Measurements from ENCODE around the gene SMURF1. TPM values are rescaled to one million over a fixed set of nuclear protein-coding genes. Genes with fewer than 3 reads are reported as not detected.

The SMURF1 gene
- total and polyA plus RNA-seq, 2 of the 4 experiments (the other 2 are of a cell fraction), result 13.4 to 20.3 TPM

DNA sequence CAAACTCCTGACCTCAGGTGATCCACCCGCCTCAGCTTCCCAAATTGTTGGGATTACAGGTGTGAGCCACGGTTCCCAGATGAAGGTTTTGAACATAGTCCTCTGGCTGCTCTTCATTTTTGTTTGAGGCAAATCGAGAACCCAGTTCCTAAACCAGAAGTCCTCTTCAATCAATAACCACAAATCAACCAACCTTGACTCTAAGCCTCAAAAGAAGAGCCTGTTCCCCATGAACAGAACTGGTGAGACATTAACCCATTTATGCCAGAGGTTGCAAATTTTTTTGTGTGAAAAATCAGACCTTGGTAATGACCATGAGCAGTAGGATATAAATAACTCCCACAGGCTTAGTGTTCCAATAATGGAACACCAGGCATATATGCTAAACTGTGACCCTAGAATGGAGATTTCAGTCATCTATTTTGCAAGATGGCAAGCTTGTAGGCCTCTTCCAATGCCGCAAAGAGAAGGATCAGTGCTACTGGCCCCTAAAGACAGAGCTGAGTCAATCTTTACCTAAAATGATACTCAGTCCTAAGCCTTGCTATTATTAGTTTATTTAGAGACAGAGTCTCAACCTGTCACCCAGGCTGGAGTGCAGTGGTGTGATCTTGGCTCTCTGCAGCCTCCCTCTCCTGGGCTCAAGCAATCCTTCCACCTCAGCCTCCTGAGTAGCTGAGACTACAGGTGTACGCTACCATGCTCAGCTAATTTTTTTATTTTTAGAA is 48.1 kb upstream of the SMURF1 start:
- Histone ChIP-seq H2AFZ (replicated peaks; ENCODE audit: low read length, poor library complexity) (no peak overlapping the region), H3K36me3 (ENCODE audit: control insufficient read depth, insufficient read depth, low read length) (no peaks in the 10 kb centered on the region), H3K79me1 (ENCODE audit: low read depth in 1 of 2, low read length in 2 of 2) (no peaks in the 10 kb centered on the region), H3K27ac (ENCODE audit: insufficient read depth, low read length) (no peak overlapping the region), H4K8ac (ENCODE audit: low read depth in 2 of 2, low read length in 2 of 2) (no peak overlapping the region), H3K4me2 (ENCODE audit: low read depth, low read length) (no peak overlapping the region), H4K5ac (ENCODE audit: low read depth, low read length) (no peak overlapping the region), H2BK20ac (ENCODE audit: low read depth, low read length) (no peak overlapping the region), H3K23ac (ENCODE audit: low read depth, low read length) (no peak overlapping the region), H3K56ac (ENCODE audit: extremely low read depth, insufficient read depth, low read length) (no peak overlapping the region), H3K4ac (ENCODE audit: low read depth, low read length) (no peak overlapping the region), H3K9me1 (ENCODE audit: insufficient read depth, low read length) (peaks cover 11% of the 10 kb centered on the region), H2BK15ac (ENCODE audit: low read depth, low read length) (no peak overlapping the region), H2AK9ac (replicated peaks; ENCODE audit: low read depth, low read length, poor library complexity) (no peak overlapping the region), H4K91ac (ENCODE audit: insufficient read depth, low read depth, low read length) (no peak overlapping the region), H2BK5ac (ENCODE audit: low read depth, low read length, poor library complexity, severe bottlenecking) (no peak overlapping the region), H2BK120ac (ENCODE audit: low read depth, low read length) (no peak overlapping the region), H3K18ac (ENCODE audit: low read depth, low read length) (no peak overlapping the region), H3K4me1 (ENCODE audit: control insufficient read depth, insufficient read depth, low read length) (peaks cover 2% of the 10 kb centered on the region), H3K9ac (ENCODE audit: low read depth, low read length) (no peak overlapping the region), H4K20me1 (ENCODE audit: insufficient read depth, low read length) (no peaks in the 10 kb centered on the region), H3K27me3 (ENCODE audit: control insufficient read depth, insufficient read depth, low read length) (peaks cover 2% of the 10 kb centered on the region), H2AK5ac (ENCODE audit: low read depth, low read length) (no peak overlapping the region), H3K9me3 (ENCODE audit: control insufficient read depth, insufficient read depth, low read length) (no peaks in the 10 kb centered on the region), H3K4me3 (ENCODE audit: insufficient read depth, low read depth, low read length) (no peak overlapping the region), H3K14ac (replicated peaks; ENCODE audit: low read depth, low read length) (no peak overlapping the region)
- POLR2A ChIA-PET (ENCODE audit: unreplicated experiment), result no interaction called here
- no TSS peak for BruUV-seq (replicated peaks)
- CTCF ChIA-PET, result no interaction called here
- in situ Hi-C loops (cut with MboI; ENCODE audit: low sequenced_read_pairs) (no loop called here), dilution Hi-C loops (cut with HindIII; ENCODE audit: low sequenced_read_pairs, unreplicated experiment) (no loop called here), intact Hi-C loops (cut with micrococcal nuclease) (no loop called here)
- ATAC-seq (ENCODE audit: low read depth) (no peak), DNase-seq (no peak)
- 92% methylated on average over 2 of the region's 5 CpGs; no CpG with 5 or more reads in 1 of the 2 experiments for WGBS, 2 experiments (ENCODE audit: extremely low coverage in 2 of 2, insufficient read length in 1 of 2)
- TF ChIP-seq POLR2A (IDR thresholded peaks at IDR 0.05; ENCODE audit: low read depth, low read length), result no peak
- TF ChIP-seq RAD21 (IDR thresholded peaks at IDR 0.05; ENCODE audit: low read length), result no peak
- TF ChIP-seq, protein P1, sequence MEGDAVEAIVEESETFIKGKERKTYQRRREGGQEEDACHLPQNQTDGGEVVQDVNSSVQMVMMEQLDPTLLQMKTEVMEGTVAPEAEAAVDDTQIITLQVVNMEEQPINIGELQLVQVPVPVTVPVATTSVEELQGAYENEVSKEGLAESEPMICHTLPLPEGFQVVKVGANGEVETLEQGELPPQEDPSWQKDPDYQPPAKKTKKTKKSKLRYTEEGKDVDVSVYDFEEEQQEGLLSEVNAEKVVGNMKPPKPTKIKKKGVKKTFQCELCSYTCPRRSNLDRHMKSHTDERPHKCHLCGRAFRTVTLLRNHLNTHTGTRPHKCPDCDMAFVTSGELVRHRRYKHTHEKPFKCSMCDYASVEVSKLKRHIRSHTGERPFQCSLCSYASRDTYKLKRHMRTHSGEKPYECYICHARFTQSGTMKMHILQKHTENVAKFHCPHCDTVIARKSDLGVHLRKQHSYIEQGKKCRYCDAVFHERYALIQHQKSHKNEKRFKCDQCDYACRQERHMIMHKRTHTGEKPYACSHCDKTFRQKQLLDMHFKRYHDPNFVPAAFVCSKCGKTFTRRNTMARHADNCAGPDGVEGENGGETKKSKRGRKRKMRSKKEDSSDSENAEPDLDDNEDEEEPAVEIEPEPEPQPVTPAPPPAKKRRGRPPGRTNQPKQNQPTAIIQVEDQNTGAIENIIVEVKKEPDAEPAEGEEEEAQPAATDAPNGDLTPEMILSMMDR (conservative IDR thresholded peaks at IDR 0.05; ENCODE audit: low read depth, low read length), result no peak
- no peak for TF ChIP-seq MXI1 (IDR thresholded peaks at IDR 0.05; ENCODE audit: borderline replicate concordance, low read depth, low read length)
- no peak for TF ChIP-seq FOS (IDR thresholded peaks at IDR 0.05; ENCODE audit: low read depth, low read length)
